HCT116 (cell line): ENCODE measurements around the gene ABCG1. TPM values are rescaled to one million over a fixed set of nuclear protein-coding genes. Genes with fewer than 3 reads are reported as not detected.

Source experiments
- ATAC-seq: fragments of 200-7000 bp; cut with Tn5 transposase; 2 replicates; pipeline ENCODE4 v1.9.1; 2020; ENCODE audit warnings: mild to moderate bottlenecking, moderate library complexity
- BruUV-seq: library from RNA; stranded (reverse); fragments of 400-500 nt; replicated peaks from 2 replicates; lab custom pipeline; 2021; lab: Mats Ljungman, UMichigan
- CTCF ChIA-PET: fragments of 300-600 bp; sonication (Branson Sonifier 250); formaldehyde crosslinking; loops from one replicate; lab custom pipeline; 2021; ENCODE audit warnings: antibody characterized with exemption; lab: Charles Lee
- POLR2A ChIA-PET: fragments of 300-600, 350-600 bp; sonication (Branson Sonifier 250); formaldehyde crosslinking; loops from one replicate; lab custom pipeline; 2021; ENCODE audit warnings: antibody characterized with exemption; lab: Charles Lee
- RAD21 ChIA-PET, 2 experiments: fragments of 300-600 bp; sonication (Branson Sonifier 250); formaldehyde crosslinking; loops; one replicate each; lab custom pipeline; 2023; ENCODE audit warnings: low total read pairs in 2 of 2; ENCODE audit not compliant: uncharacterized antibody in 2 of 2, unreplicated experiment in 2 of 2, low non-redundant PET in 1 of 2; lab: Charles Lee
- DNase-seq: peaks from one replicate; pipeline ENCODE4 v3.0.0-alpha.2; 2010; ENCODE audit warnings: low read depth, low spot score
- H2AFZ ChIP-seq: fragments of 200-600 bp; shearing (Covaris generic), sonication (generic); 2 replicates; pipeline ENCODE4 v1.6.1; 2017; ENCODE audit warnings: low read depth, mixed run types, mixed read lengths, antibody characterized with exemption, low read length; ENCODE audit not compliant: poor library complexity, severe bottlenecking
- H3K27ac ChIP-seq: 2 replicates; pipeline ENCODE4 v1.5.1; 2012; ENCODE audit warnings: low read depth, low read length
- H3K27me3 ChIP-seq: fragments of 200-600 bp; sonication (generic); 2 replicates; pipeline ENCODE4 v1.6.1; 2016; ENCODE audit warnings: mixed run types, low read length, mixed read lengths; ENCODE audit not compliant: insufficient read depth
- H3K36me3 ChIP-seq, 2 experiments: fragments of 200-500 bp in 1 of 2; fragments of 200-600 bp in 1 of 2; sonication (Bioruptor generic) in 1 of 2; sonication (generic) in 1 of 2; 2 replicates each; pipeline versions ENCODE4 v1.5.1 to v1.6.1; 2014 to 2016; ENCODE audit warnings: low read length in 2 of 2, inconsistent platforms in 1 of 2, mixed read lengths in 1 of 2, mixed run types in 1 of 2; ENCODE audit not compliant: insufficient read depth in 2 of 2, control insufficient read depth in 1 of 2
- H3K4me1 ChIP-seq, 2 experiments: fragments of 200-600 bp in 1 of 2; sonication (generic) in 1 of 2; 2 replicates each; pipeline versions ENCODE4 v1.5.1 to v1.6.1; 2012 to 2017; ENCODE audit warnings: low read length in 2 of 2, inconsistent platforms in 1 of 2, mild to moderate bottlenecking in 1 of 2, mixed read lengths in 1 of 2, mixed run types in 1 of 2, moderate library complexity in 1 of 2; ENCODE audit not compliant: insufficient read depth in 2 of 2, control insufficient read depth in 1 of 2
- H3K4me2 ChIP-seq: fragments of 200-600 bp; sonication (generic); 2 replicates; pipeline ENCODE4 v1.6.1; 2017; ENCODE audit warnings: mixed run types, low read length, mixed read lengths
- H3K4me3 ChIP-seq, 2 experiments: fragments of 200-600 bp in 1 of 2; sonication (generic) in 1 of 2; replicated peaks in 1 of 2; 2 replicates each; pipeline ENCODE4 v1.5.1; 2011 to 2016; ENCODE audit warnings: low read length in 2 of 2, control low read depth in 1 of 2, low read depth in 1 of 2, mild to moderate bottlenecking in 1 of 2, mixed read lengths in 1 of 2, mixed run types in 1 of 2
- H3K79me2 ChIP-seq: fragments of 200-600 bp; sonication (generic); 2 replicates; pipeline ENCODE4 v1.6.1; 2017; ENCODE audit warnings: mild to moderate bottlenecking, mixed run types, low read length, moderate library complexity, mixed read lengths; ENCODE audit not compliant: insufficient read depth
- H3K9ac ChIP-seq: fragments of 200-600 bp; sonication (generic); 2 replicates; pipeline ENCODE4 v1.6.1; 2016; ENCODE audit warnings: low read length, mixed read lengths
- H3K9me2 ChIP-seq: fragments of 200-600 bp; sonication (generic), shearing (Covaris generic); 2 replicates; pipeline ENCODE4 v1.6.1; 2017; ENCODE audit warnings: mixed run types, mild to moderate bottlenecking, moderate library complexity; ENCODE audit not compliant: insufficient read depth
- H3K9me3 ChIP-seq, 2 experiments: fragments of 200-500 bp in 1 of 2; fragments of 200-600 bp in 1 of 2; sonication (Bioruptor generic) in 1 of 2; sonication (generic) in 1 of 2; 2 replicates each; pipeline ENCODE4 v1.6.1; 2014 to 2017; ENCODE audit warnings: low read length in 2 of 2, mixed read lengths in 2 of 2, inconsistent platforms in 1 of 2, low read depth in 1 of 2, mild to moderate bottlenecking in 1 of 2, mixed run types in 1 of 2, moderate library complexity in 1 of 2; ENCODE audit not compliant: control insufficient read depth in 1 of 2, insufficient read depth in 1 of 2
- H4K20me1 ChIP-seq: fragments of 200-600 bp; sonication (generic), shearing (Covaris generic); 2 replicates; pipeline ENCODE4 v1.6.1; 2017; ENCODE audit warnings: mixed run types, mild to moderate bottlenecking, moderate library complexity; ENCODE audit not compliant: insufficient read depth
- ATF3 ChIP-seq: IDR thresholded peaks from 2 replicates; pipeline ENCODE4 v1.6.1; 2012
- CBX3 ChIP-seq: IDR thresholded peaks from 2 replicates; pipeline ENCODE4 v1.6.1; 2012; ENCODE audit warnings: low read depth
- CEBPB ChIP-seq: IDR thresholded peaks from 2 replicates; pipeline ENCODE4 v1.6.1; 2012; ENCODE audit warnings: low read depth
- EZH2 ChIP-seq: fragments of 200-600 bp; sonication (generic); IDR thresholded peaks from 2 replicates; pipeline ENCODE4 v1.6.1; 2017; ENCODE audit warnings: antibody characterized with exemption, mixed run types
- JUND ChIP-seq: IDR thresholded peaks from 2 replicates; pipeline ENCODE4 v1.6.1; 2012
- MAX ChIP-seq: IDR thresholded peaks from 2 replicates; pipeline ENCODE4 v1.6.1; 2012
- POLR2A ChIP-seq: IDR thresholded peaks from 2 replicates; pipeline ENCODE4 v1.7.0; 2011; ENCODE audit warnings: borderline replicate concordance; ENCODE audit not compliant: insufficient read depth, insufficient read length; ENCODE audit errors: extremely low read depth
- POLR2AphosphoS5 ChIP-seq: IDR thresholded peaks from 2 replicates; pipeline ENCODE4 v1.6.1; 2011; ENCODE audit warnings: mild to moderate bottlenecking, low read depth, low read length, moderate library complexity
- RAD21 ChIP-seq: IDR thresholded peaks from 2 replicates; pipeline ENCODE4 v1.6.1; 2012; ENCODE audit warnings: low read depth, mild to moderate bottlenecking
- YY1 ChIP-seq: IDR thresholded peaks from 2 replicates; pipeline ENCODE4 v1.6.1; 2011; ENCODE audit warnings: low read length, low read depth, moderate library complexity, mild to moderate bottlenecking; ENCODE audit not compliant: insufficient replicate concordance; ENCODE audit errors: extremely low read depth
- ZFX ChIP-seq: fragments of 450-650 bp; IDR thresholded peaks from 2 replicates; pipeline ENCODE4 v1.6.1; 2017
- ZNF274 ChIP-seq: fragments of 200-500 bp; sonication (Bioruptor generic); IDR thresholded peaks from 2 replicates; pipeline ENCODE4 v1.6.1; 2014; ENCODE audit warnings: mild to moderate bottlenecking, low read depth, low read length, inconsistent platforms
- intact Hi-C: fragments of 100-400 bp; cut with micrococcal nuclease; formaldehyde crosslinking; loops from 2 replicates; pipeline ENCODE4 v1.10.0; 2022
- total RNA-seq: library from RNA; stranded (reverse); gene quantifications from one replicate; pipeline ENCODE4 v1.2.1, GENCODE V29; 2021; ENCODE audit not compliant: unreplicated experiment
- TF ChIP-seq, protein P1 (sequence below), 3 experiments: fragments of 200-600 bp in 1 of 3; sonication (generic) in 1 of 3; IDR thresholded peaks in 2 of 3; conservative IDR thresholded peaks in 1 of 3; 2 replicates each; pipeline ENCODE4 v1.5.1; 2012 to 2017; ENCODE audit warnings: low read depth in 2 of 3, low read length in 2 of 3, antibody characterized with exemption in 1 of 3, borderline replicate concordance in 1 of 3, control low read depth in 1 of 3, mild to moderate bottlenecking in 1 of 3, mixed read lengths in 1 of 3, mixed run types in 1 of 3, moderate library complexity in 1 of 3; ENCODE audit not compliant: insufficient read depth in 1 of 3

Gene ABCG1
- total RNA-seq, 1 experiment from 2014 or later = 1.6 TPM

DNA sequence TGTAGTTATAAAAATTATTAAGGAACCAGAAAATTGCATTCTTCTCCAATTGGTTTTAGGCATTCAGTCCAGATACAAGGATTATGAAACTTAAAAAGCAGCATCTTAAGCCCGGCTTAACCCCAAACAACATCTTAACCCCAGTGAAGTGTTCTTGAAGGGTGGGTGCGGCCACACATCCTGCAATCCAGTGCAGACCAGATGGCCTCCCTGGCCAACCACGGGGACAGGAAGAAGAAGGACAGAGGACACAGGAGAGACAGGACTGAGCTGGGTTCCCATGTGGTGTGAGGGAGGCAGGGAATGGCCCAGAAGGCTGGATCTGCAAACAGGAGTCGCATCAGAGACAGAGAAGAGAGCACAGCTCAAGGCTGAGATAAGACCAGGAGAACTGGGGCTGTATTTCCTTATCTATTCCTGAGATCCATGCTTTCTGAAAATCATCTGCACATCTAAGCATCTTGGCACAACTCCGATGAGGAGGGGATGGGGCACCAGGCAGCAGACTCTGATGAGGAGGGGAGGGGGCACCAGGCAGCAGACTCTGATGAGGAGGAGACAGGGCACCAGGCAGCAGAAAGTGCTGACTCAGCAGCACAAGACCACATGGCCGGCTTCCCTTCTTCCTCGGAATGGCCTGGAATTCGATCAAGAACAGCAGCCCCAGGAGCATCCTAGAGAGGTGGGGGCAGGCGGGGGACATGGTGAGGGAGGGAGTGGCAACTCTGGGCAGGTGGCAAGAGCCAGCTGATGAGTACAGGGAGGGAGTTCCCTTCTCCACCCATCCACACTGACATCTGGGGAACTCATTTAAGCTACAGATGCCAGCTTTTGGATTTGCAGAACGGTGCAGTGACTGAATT is 26.6 kb downstream of the ABCG1 start:
- Histone ChIP-seq H3K4me2 (no peak overlapping the region), H3K79me2 (no peaks in the 10 kb centered on the region), H4K20me1 (no peaks in the 10 kb centered on the region), H3K27me3 (no peaks in the 10 kb centered on the region)
- intact Hi-C loops = no loop called here
- TF ChIP-seq, protein P1, sequence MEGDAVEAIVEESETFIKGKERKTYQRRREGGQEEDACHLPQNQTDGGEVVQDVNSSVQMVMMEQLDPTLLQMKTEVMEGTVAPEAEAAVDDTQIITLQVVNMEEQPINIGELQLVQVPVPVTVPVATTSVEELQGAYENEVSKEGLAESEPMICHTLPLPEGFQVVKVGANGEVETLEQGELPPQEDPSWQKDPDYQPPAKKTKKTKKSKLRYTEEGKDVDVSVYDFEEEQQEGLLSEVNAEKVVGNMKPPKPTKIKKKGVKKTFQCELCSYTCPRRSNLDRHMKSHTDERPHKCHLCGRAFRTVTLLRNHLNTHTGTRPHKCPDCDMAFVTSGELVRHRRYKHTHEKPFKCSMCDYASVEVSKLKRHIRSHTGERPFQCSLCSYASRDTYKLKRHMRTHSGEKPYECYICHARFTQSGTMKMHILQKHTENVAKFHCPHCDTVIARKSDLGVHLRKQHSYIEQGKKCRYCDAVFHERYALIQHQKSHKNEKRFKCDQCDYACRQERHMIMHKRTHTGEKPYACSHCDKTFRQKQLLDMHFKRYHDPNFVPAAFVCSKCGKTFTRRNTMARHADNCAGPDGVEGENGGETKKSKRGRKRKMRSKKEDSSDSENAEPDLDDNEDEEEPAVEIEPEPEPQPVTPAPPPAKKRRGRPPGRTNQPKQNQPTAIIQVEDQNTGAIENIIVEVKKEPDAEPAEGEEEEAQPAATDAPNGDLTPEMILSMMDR (IDR thresholded peaks at IDR 0.05 in 2 of 3, conservative IDR thresholded peaks at IDR 0.05 in 1 of 3; ENCODE audit: borderline replicate concordance in 1 of 3, insufficient read depth in 1 of 3, low read depth in 2 of 3, low read length in 2 of 3) = no peak
- TF ChIP-seq JUND = no peak
- TF ChIP-seq CBX3 = no peak
- no peak for TF ChIP-seq ZFX
- no peak for TF ChIP-seq POLR2AphosphoS5
- no peak for TF ChIP-seq EZH2
- no peak for TF ChIP-seq YY1
- TF ChIP-seq RAD21 = no peak
- TF ChIP-seq CEBPB = no peak
- no peak for TF ChIP-seq ZNF274
- TF ChIP-seq ATF3 = no peak
- TF ChIP-seq POLR2A = no peak
- no peak for TF ChIP-seq MAX
- TF ChIP-seq, all 23 proteins: peak for 0
- ATAC-seq (no peak), DNase-seq (no peak)
- POLR2A ChIA-PET = no interaction called here
- Histone ChIP-seq H3K9me3 (no peaks in the 10 kb centered on the region), H3K9me2 (no peaks in the 10 kb centered on the region), H3K9ac (no peak overlapping the region), H3K36me3 (no peaks in the 10 kb centered on the region), H2AFZ (no peak overlapping the region), H3K27ac (no peak overlapping the region), H3K4me3 (no peak overlapping the region), H3K4me1 (no peaks in the 10 kb centered on the region)
- no TSS peak for BruUV-seq
- CTCF ChIA-PET = interaction anchor here (1.2 to 2.2 kb wide), 2 partner anchors 13 kb away, joined by 4 to 8 read pairs; no protein-coding TSS in a partner anchor
- RAD21 ChIA-PET = no interaction called here
